ENCODE results near the gene ABHD2.
"Not testable (repeated sequence)": the region's sequence is repeated elsewhere in the genome, so short reads cannot be mapped to it uniquely, and the experiment has no call there.

Gene ABHD2

GRCh38 chr15:89087830-89088604, at the start of gene ABHD2:
ABHD2 (plus strand) TSS chr15:89088456; CDS start chr15:89116328, 27,872 bp downstream.
- peak; percentile 98 for DNase-seq

GRCh38 chr15:89039142-89039541, 49.1 kb upstream of the ABHD2 start:
- no peak for DNase-seq

GRCh38 chr15:89041507-89041906, 46.7 kb upstream of the ABHD2 start:
- DNase-seq, result no peak

GRCh38 chr15:89042387-89042786, 45.9 kb upstream of the ABHD2 start:
- DNase-seq, result no peak

GRCh38 chr15:89043031-89044002, 44.9 kb upstream of the ABHD2 start:
- DNase-seq, result no peak

GRCh38 chr15:89049016-89049666, 39.1 kb upstream of the ABHD2 start:
- DNase-seq, result not testable (repeated sequence)

GRCh38 chr15:89051875-89052274, 36.4 kb upstream of the ABHD2 start:
- no peak for DNase-seq

GRCh38 chr15:89052474-89052873, 35.8 kb upstream of the ABHD2 start:
- DNase-seq, result no peak

GRCh38 chr15:89054873-89055272, 33.4 kb upstream of the ABHD2 start:
- DNase-seq, result no peak

GRCh38 chr15:89057506-89058133, 30.6 kb upstream of the ABHD2 start:
- DNase-seq, result peak; percentile 85

- DNase-seq, result no peak
These were observed 29.9 kb upstream of the ABHD2 start for GRCh38 chr15:89058376-89058775.

- no peak for DNase-seq
These were observed 29.3 kb upstream of the ABHD2 start for GRCh38 chr15:89058876-89059405.

GRCh38 chr15:89066280-89066679, 22.0 kb upstream of the ABHD2 start:
- DNase-seq, result no peak

GRCh38 chr15:89067751-89068150, 20.5 kb upstream of the ABHD2 start:
- DNase-seq, result no peak

GRCh38 chr15:89068325-89068784, 19.9 kb upstream of the ABHD2 start:
- DNase-seq, result peak; percentile 52

GRCh38 chr15:89070197-89071124, 17.8 kb upstream of the ABHD2 start:
- no peak for DNase-seq

- no peak for DNase-seq
These were observed 16.8 kb upstream of the ABHD2 start for GRCh38 chr15:89071471-89071870.

GRCh38 chr15:89072277-89072869, 15.9 kb upstream of the ABHD2 start:
- no peak for DNase-seq

- DNase-seq, result no peak
These were observed 13.7 kb upstream of the ABHD2 start for GRCh38 chr15:89074402-89075012.

- no peak for DNase-seq
These were observed 13.1 kb upstream of the ABHD2 start for GRCh38 chr15:89075101-89075640.

Measured in activated naive CD4-positive, alpha-beta T cell treated with Interleukin-2 at 50 U/mL for 16 hours (primary cell).